Natural killer cell (primary cell): ENCODE results near the gene KCNT2. TPM values are rescaled to one million over a fixed set of nuclear protein-coding genes. Genes with fewer than 3 reads are reported as not detected.

Source experiments
- ATAC-seq, 3 donors: fragments of 150-1000 bp in 2 of 3; fragments of 200-7000 bp in 1 of 3; cut with Tn5 transposase; 1 replicate in 1 of 3; 2 replicates in 2 of 3; pipeline ENCODE4 v1.10.0; 2021; ENCODE audit warnings: mild to moderate bottlenecking in 2 of 3, moderate library complexity in 2 of 3
- DNase-seq, 2 donors: peaks; one replicate each; pipeline versions ENCODE4 v3.0.0 to v3.0.0-alpha.2; 2013 to 2021; ENCODE audit warnings: mixed read lengths in 1 of 2
- H3K27ac ChIP-seq: one replicate; pipeline ENCODE4 v1.5.1; 2013; ENCODE audit warnings: mild to moderate bottlenecking, low read length
- H3K27me3 ChIP-seq: one replicate; pipeline ENCODE4 v1.6.1; 2013; ENCODE audit warnings: low read length; ENCODE audit not compliant: control insufficient read depth, insufficient read depth
- H3K36me3 ChIP-seq: one replicate; pipeline ENCODE4 v1.6.1; 2013; ENCODE audit warnings: low read length; ENCODE audit not compliant: control insufficient read depth, insufficient read depth
- H3K4me1 ChIP-seq: one replicate; pipeline ENCODE4 v1.6.1; 2013; ENCODE audit warnings: low read length; ENCODE audit not compliant: control insufficient read depth, insufficient read depth
- H3K4me3 ChIP-seq: one replicate; pipeline ENCODE4 v1.5.1; 2013; ENCODE audit warnings: low read length
- H3K9me3 ChIP-seq: one replicate; pipeline ENCODE4 v1.6.1; 2013; ENCODE audit warnings: low read length; ENCODE audit not compliant: control insufficient read depth, insufficient read depth
- H3K27ac Mint-ChIP-seq, 2 donors: one replicate each; pipeline ENCODE4 v1.8.0; 2022; ENCODE audit warnings: mild to moderate bottlenecking in 2 of 2, mixed read lengths in 2 of 2, moderate library complexity in 1 of 2
- H3K27me3 Mint-ChIP-seq, 2 donors: one replicate each; pipeline ENCODE4 v1.8.0; 2022; ENCODE audit warnings: low read depth in 2 of 2, mixed read lengths in 2 of 2
- H3K36me3 Mint-ChIP-seq: one replicate; pipeline ENCODE4 v1.8.0; 2022; ENCODE audit warnings: mixed read lengths
- H3K4me1 Mint-ChIP-seq, 2 donors: one replicate each; pipeline ENCODE4 v1.8.0; 2022; ENCODE audit warnings: mixed read lengths in 2 of 2
- H3K4me3 Mint-ChIP-seq: one replicate; pipeline ENCODE4 v1.8.0; 2022; ENCODE audit warnings: mild to moderate bottlenecking, moderate library complexity, mixed read lengths
- H3K9me3 Mint-ChIP-seq, 2 donors: one replicate each; pipeline ENCODE4 v1.8.0; 2022; ENCODE audit warnings: mixed read lengths in 2 of 2
- WGBS: methylation state at CpG from one replicate; pipeline ENCODE4 v1.1.7; 2013; ENCODE audit warnings: missing lambda C conversion rate; ENCODE audit not compliant: insufficient coverage; 5-methylcytosine and 5-hydroxymethylcytosine counted together
- intact Hi-C: fragments of 100-400 bp; cut with micrococcal nuclease; formaldehyde crosslinking; loops from one replicate; pipeline ENCODE4 v1.14.2; 2022
- total RNA-seq, 4 donors: library from RNA; stranded (reverse); fragments of 120-200 nt in 1 of 4; gene quantifications; one replicate each; pipeline versions ENCODE4 v1.2.3 to v1.2.4, GENCODE V29; 2013 to 2022
- TF ChIP-seq, protein P1 (sequence below): fragments of 200-600 bp; IDR thresholded peaks from one replicate; pipeline ENCODE4 v1.8.0; 2022; ENCODE audit warnings: antibody characterized with exemption

KCNT2 gene
- total RNA-seq, 3 donors from 2014 or later (not counting 1 experiment from before 2014, with no cell fraction given): not detected

DNA sequence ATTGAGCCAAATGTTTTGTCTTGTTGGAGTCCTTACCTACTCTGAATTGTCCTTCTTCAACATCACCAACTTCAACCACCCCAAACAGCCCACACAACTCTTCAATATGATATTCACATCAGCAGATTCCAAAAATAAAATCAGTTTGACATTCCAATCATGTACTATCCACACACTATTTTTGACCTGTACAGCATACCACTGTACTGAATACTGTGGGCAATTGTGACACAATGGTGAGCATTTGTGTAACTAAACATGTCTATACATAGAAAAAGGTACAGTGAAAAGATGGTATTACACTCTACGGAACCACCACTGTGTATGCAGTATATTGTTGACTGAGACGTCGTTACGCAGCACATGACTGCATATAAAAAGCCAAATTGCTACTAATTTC, 223.1 kb downstream of the KCNT2 start:
- Mint-ChIP-seq H3K27me3 (no peaks in the 10 kb centered on the region), H3K9me3 (peaks cover 0 to 8% of the 10 kb centered on the region in 2 donors), H3K4me3 (no peak overlapping the region), H3K36me3 (no peaks in the 10 kb centered on the region), H3K4me1 (no peaks in the 10 kb centered on the region), H3K27ac (no peak overlapping the region)
- WGBS: 96% methylated on average over 4 of the region's 4 CpGs
- TF ChIP-seq, protein P1, sequence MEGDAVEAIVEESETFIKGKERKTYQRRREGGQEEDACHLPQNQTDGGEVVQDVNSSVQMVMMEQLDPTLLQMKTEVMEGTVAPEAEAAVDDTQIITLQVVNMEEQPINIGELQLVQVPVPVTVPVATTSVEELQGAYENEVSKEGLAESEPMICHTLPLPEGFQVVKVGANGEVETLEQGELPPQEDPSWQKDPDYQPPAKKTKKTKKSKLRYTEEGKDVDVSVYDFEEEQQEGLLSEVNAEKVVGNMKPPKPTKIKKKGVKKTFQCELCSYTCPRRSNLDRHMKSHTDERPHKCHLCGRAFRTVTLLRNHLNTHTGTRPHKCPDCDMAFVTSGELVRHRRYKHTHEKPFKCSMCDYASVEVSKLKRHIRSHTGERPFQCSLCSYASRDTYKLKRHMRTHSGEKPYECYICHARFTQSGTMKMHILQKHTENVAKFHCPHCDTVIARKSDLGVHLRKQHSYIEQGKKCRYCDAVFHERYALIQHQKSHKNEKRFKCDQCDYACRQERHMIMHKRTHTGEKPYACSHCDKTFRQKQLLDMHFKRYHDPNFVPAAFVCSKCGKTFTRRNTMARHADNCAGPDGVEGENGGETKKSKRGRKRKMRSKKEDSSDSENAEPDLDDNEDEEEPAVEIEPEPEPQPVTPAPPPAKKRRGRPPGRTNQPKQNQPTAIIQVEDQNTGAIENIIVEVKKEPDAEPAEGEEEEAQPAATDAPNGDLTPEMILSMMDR: no peak
- no peak overlapping the region for H3K27ac ChIP-seq
- no peaks in the 10 kb centered on the region for H3K27me3 ChIP-seq
- no peak for DNase-seq
- no peak overlapping the region for H3K4me3 ChIP-seq
- H3K36me3 ChIP-seq: no peaks in the 10 kb centered on the region
- H3K4me1 ChIP-seq: no peaks in the 10 kb centered on the region
- no peak for ATAC-seq
- intact Hi-C loops: no loop called here
- H3K9me3 ChIP-seq: no peaks in the 10 kb centered on the region

DNA sequence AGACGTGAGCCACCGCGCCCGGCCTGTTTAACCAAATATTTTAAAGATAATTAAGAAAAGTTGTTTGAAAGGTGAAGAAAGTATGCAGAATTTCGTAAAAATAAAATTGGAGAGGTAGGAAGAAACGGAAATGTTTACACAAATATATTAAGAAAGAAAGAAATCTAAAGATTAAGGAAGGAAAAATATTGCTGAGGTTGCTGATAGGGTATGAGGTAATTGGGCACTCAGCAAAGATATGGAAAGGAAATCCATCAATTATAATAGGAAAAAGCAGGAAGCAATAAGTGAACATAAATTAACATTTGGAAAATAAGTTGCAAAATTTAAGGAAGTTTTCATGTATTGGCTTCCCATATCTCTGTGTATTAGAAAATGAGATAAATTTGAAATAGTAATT, 225.9 kb downstream of the KCNT2 start:
- 100% methylated on average over 4 of the region's 6 CpGs for WGBS

DNA sequence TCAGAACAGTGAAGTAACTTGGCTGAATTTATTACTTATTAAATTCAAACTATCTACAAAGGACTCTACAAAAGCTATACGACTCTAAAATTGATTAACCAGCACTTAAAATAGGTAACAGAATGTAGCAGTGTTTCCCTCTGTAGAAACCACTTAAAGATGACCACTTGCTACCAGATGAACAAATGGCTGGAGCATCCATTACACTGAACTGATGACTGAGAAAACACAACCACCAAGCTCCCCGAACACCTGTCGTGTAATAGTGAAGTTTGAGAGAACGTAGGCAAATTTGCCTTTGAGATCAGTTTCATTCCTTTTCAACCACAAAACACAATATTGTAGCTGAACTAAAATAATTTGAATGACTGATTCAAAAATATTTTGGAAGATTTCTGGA, 226.7 kb downstream of the KCNT2 start:
- TF ChIP-seq, protein P1: no peak

More for the DNA sequence above, 225.9 kb downstream of the KCNT2 start:
- H3K27me3 Mint-ChIP-seq: no peaks in the 10 kb centered on the region
- DNase-seq (no peak), ATAC-seq (no peak)
- Histone ChIP-seq H3K4me3 (no peak overlapping the region), H3K27me3 (no peaks in the 10 kb centered on the region), H3K27ac (no peak overlapping the region), H3K9me3 (no peaks in the 10 kb centered on the region), H3K4me1 (no peaks in the 10 kb centered on the region), H3K36me3 (no peaks in the 10 kb centered on the region)
- TF ChIP-seq, protein P1: no peak
- no peak overlapping the region for H3K4me3 Mint-ChIP-seq
- H3K36me3 Mint-ChIP-seq: no peaks in the 10 kb centered on the region
- peaks cover 0 to 8% of the 10 kb centered on the region in 2 donors for H3K9me3 Mint-ChIP-seq
- H3K27ac Mint-ChIP-seq: no peak overlapping the region
- no peaks in the 10 kb centered on the region for H3K4me1 Mint-ChIP-seq
- intact Hi-C loops: no loop called here

DNA sequence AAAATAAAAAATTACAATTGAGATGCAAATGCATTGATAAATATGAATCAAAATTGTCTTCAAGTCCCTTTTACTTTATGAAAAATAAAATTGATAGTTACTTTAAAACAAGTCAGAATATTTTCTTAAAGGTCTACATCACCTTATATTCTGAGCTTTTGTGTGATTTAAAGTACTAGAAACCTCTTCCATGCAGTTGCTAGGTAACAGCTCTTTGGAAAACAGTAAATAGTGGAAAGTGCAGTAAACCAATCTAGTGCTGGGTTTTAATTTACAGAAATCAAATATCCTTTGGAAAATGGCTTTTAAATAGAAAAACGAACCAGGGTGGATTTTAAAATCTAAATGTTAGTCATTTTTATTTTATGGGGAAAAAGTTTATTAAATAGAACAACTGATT, 227.9 kb downstream of the KCNT2 start:
- H3K9me3 Mint-ChIP-seq: peaks cover 3 to 4% of the 10 kb centered on the region in 2 donors
- TF ChIP-seq, protein P1: no peak
- no peaks in the 10 kb centered on the region for H3K4me1 ChIP-seq

More for the DNA sequence above, 226.7 kb downstream of the KCNT2 start:
- H3K36me3 Mint-ChIP-seq: no peaks in the 10 kb centered on the region
- Histone ChIP-seq H3K9me3 (no peaks in the 10 kb centered on the region), H3K27me3 (no peaks in the 10 kb centered on the region), H3K4me3 (no peak overlapping the region), H3K36me3 (no peaks in the 10 kb centered on the region), H3K27ac (no peak overlapping the region), H3K4me1 (no peaks in the 10 kb centered on the region)
- WGBS: 94% methylated on average over 2 of the region's 4 CpGs
- peaks cover 4 to 6% of the 10 kb centered on the region in 2 donors for H3K9me3 Mint-ChIP-seq
- H3K27ac Mint-ChIP-seq: no peak overlapping the region
- ATAC-seq: no peak
- no peaks in the 10 kb centered on the region for H3K27me3 Mint-ChIP-seq
- no peak for DNase-seq
- intact Hi-C loops: no loop called here
- H3K4me3 Mint-ChIP-seq: no peak overlapping the region
- H3K4me1 Mint-ChIP-seq: no peaks in the 10 kb centered on the region

More for the DNA sequence above, 227.9 kb downstream of the KCNT2 start:
- Mint-ChIP-seq H3K4me3 (no peak overlapping the region), H3K27ac (no peak overlapping the region), H3K27me3 (no peaks in the 10 kb centered on the region), H3K4me1 (no peaks in the 10 kb centered on the region), H3K36me3 (no peaks in the 10 kb centered on the region)
- ATAC-seq (no peak), DNase-seq (no peak)
- no peak overlapping the region for H3K4me3 ChIP-seq
- WGBS: no CpG with 5 or more reads among the region's 1 CpG
- intact Hi-C loops: no loop called here
- no peak overlapping the region for H3K27ac ChIP-seq
- H3K36me3 ChIP-seq: no peaks in the 10 kb centered on the region
- H3K27me3 ChIP-seq: no peaks in the 10 kb centered on the region
- no peaks in the 10 kb centered on the region for H3K9me3 ChIP-seq
